BLaER1 (cell line): ENCODE results near the gene NOX4.

Source experiments
- H3K27ac ChIP-seq: shearing (Covaris generic); formaldehyde crosslinking; 2 replicates; pipeline ENCODE4 v1.8.1; 2022
- H3K27me3 ChIP-seq: shearing (Covaris generic); formaldehyde crosslinking; 2 replicates; pipeline ENCODE4 v1.8.1; 2022
- H3K36me3 ChIP-seq: shearing (Covaris generic); formaldehyde crosslinking; 2 replicates; pipeline ENCODE4 v1.8.1; 2022
- H3K4me1 ChIP-seq: shearing (Covaris generic); formaldehyde crosslinking; 2 replicates; pipeline ENCODE4 v1.8.1; 2022
- H3K4me2 ChIP-seq: shearing (Covaris generic); formaldehyde crosslinking; 2 replicates; pipeline ENCODE4 v1.8.1; 2022
- H3K4me3 ChIP-seq: shearing (Covaris generic); formaldehyde crosslinking; 2 replicates; pipeline ENCODE4 v1.8.1; 2022
- H3K9ac ChIP-seq: shearing (Covaris generic); formaldehyde crosslinking; 2 replicates; pipeline ENCODE4 v1.8.1; 2022
- H3K9me3 ChIP-seq: shearing (Covaris generic); formaldehyde crosslinking; 2 replicates; pipeline ENCODE4 v1.8.1; 2022
- H4K20me1 ChIP-seq: shearing (Covaris generic); formaldehyde crosslinking; 2 replicates; pipeline ENCODE4 v1.8.1; 2022
- Cebpa-rat ChIP-seq: shearing (Covaris generic); IDR thresholded peaks from 2 replicates; pipeline ENCODE4 v1.8.1; 2022

NOX4 gene

GRCh38 chr11:89490981-89491690, at the start of gene NOX4:
TSS of gene NOX4 (minus strand) at chr11:89491375. CDS start at chr11:89491246, 129 bp downstream.
- H3K4me2 ChIP-seq: no peak within 1 kb of the TSS
- no peak within 1 kb of the TSS for H3K9ac ChIP-seq
- no peaks in the 10 kb centered on the region for H3K27me3 ChIP-seq
- H3K4me1 ChIP-seq: no peaks in the 10 kb centered on the region
- no peak within 1 kb of the TSS for H3K4me3 ChIP-seq
- peaks cover 4% of the 10 kb centered on the region; the same call in 1 of the 2 replicates for H3K9me3 ChIP-seq
- H4K20me1 ChIP-seq: no peaks in the 10 kb centered on the region
- H3K36me3 ChIP-seq: no peaks in the 10 kb centered on the region
- H3K27ac ChIP-seq: no peak within 1 kb of the TSS
- no peak for TF ChIP-seq Cebpa-rat

- no peaks in the 10 kb centered on the region for H3K4me1 ChIP-seq
- H3K9me3 ChIP-seq: no peaks in the 10 kb centered on the region
- H3K4me3 ChIP-seq: no peak overlapping the region
- H3K36me3 ChIP-seq: no peaks in the 10 kb centered on the region
- H3K4me2 ChIP-seq: no peak overlapping the region
- H3K27ac ChIP-seq: no peak overlapping the region
- no peak for TF ChIP-seq Cebpa-rat
- H4K20me1 ChIP-seq: no peaks in the 10 kb centered on the region
- no peak overlapping the region for H3K9ac ChIP-seq
- H3K27me3 ChIP-seq: no peaks in the 10 kb centered on the region
Measured at GRCh38 chr11:89540826-89541225, 49.7 kb upstream of the NOX4 start.

GRCh38 chr11:89537936-89538335, 46.8 kb upstream of the NOX4 start:
- no peak overlapping the region for H3K4me2 ChIP-seq
- H3K27me3 ChIP-seq: no peaks in the 10 kb centered on the region
- no peak overlapping the region for H3K4me3 ChIP-seq
- H3K27ac ChIP-seq: no peak overlapping the region
- H3K9ac ChIP-seq: no peak overlapping the region
- no peaks in the 10 kb centered on the region for H3K4me1 ChIP-seq
- no peaks in the 10 kb centered on the region for H3K36me3 ChIP-seq
- TF ChIP-seq Cebpa-rat: no peak
- no peaks in the 10 kb centered on the region for H4K20me1 ChIP-seq
- H3K9me3 ChIP-seq: no peaks in the 10 kb centered on the region

- H3K36me3 ChIP-seq: no peaks in the 10 kb centered on the region
- no peak overlapping the region for H3K9ac ChIP-seq
- H3K27ac ChIP-seq: no peak overlapping the region
- no peaks in the 10 kb centered on the region for H3K27me3 ChIP-seq
- H3K4me1 ChIP-seq: no peaks in the 10 kb centered on the region
- H3K9me3 ChIP-seq: no peaks in the 10 kb centered on the region
- H3K4me3 ChIP-seq: no peak overlapping the region
- no peak for TF ChIP-seq Cebpa-rat
- H3K4me2 ChIP-seq: no peak overlapping the region
- H4K20me1 ChIP-seq: no peaks in the 10 kb centered on the region
Measured at GRCh38 chr11:89536926-89537325, 45.8 kb upstream of the NOX4 start.

GRCh38 chr11:89535221-89535620, 44.0 kb upstream of the NOX4 start:
- Histone ChIP-seq H4K20me1 (no peaks in the 10 kb centered on the region), H3K27ac (no peak overlapping the region), H3K4me1 (no peaks in the 10 kb centered on the region), H3K4me2 (no peak overlapping the region), H3K27me3 (no peaks in the 10 kb centered on the region), H3K36me3 (no peaks in the 10 kb centered on the region), H3K9ac (no peak overlapping the region), H3K9me3 (no peaks in the 10 kb centered on the region), H3K4me3 (no peak overlapping the region)
- no peak for TF ChIP-seq Cebpa-rat

- Histone ChIP-seq H3K9me3 (0 out of 2 replicates have a peak, but pooled peaks cover 3% of the 10 kb centered on the region), H4K20me1 (no peaks in the 10 kb centered on the region), H3K9ac (no peak overlapping the region), H3K4me2 (no peak overlapping the region), H3K4me1 (no peaks in the 10 kb centered on the region), H3K36me3 (no peaks in the 10 kb centered on the region), H3K4me3 (no peak overlapping the region), H3K27ac (no peak overlapping the region), H3K27me3 (no peaks in the 10 kb centered on the region)
- TF ChIP-seq Cebpa-rat: no peak
Measured at GRCh38 chr11:89529626-89530380, 38.6 kb upstream of the NOX4 start.

- Histone ChIP-seq H3K9me3 (no peaks in the 10 kb centered on the region), H3K4me3 (no peak overlapping the region), H3K4me2 (no peak overlapping the region), H3K9ac (no peak overlapping the region), H3K27ac (no peak overlapping the region), H3K36me3 (no peaks in the 10 kb centered on the region), H3K4me1 (no peaks in the 10 kb centered on the region), H3K27me3 (no peaks in the 10 kb centered on the region), H4K20me1 (no peaks in the 10 kb centered on the region)
- TF ChIP-seq Cebpa-rat: no peak
Measured at GRCh38 chr11:89521792-89522191, 30.6 kb upstream of the NOX4 start.

- no peak for TF ChIP-seq Cebpa-rat
Measured at GRCh38 chr11:89521294-89521693, 30.1 kb upstream of the NOX4 start.

GRCh38 chr11:89516496-89516895, 25.3 kb upstream of the NOX4 start:
- no peaks in the 10 kb centered on the region for H3K4me1 ChIP-seq

More at GRCh38 chr11:89521294-89521693, 30.1 kb upstream of the NOX4 start:
- no peaks in the 10 kb centered on the region for H4K20me1 ChIP-seq
- H3K27ac ChIP-seq: no peak overlapping the region
- no peak overlapping the region for H3K4me3 ChIP-seq
- H3K36me3 ChIP-seq: no peaks in the 10 kb centered on the region
- no peak overlapping the region for H3K9ac ChIP-seq
- no peaks in the 10 kb centered on the region for H3K4me1 ChIP-seq
- H3K27me3 ChIP-seq: no peaks in the 10 kb centered on the region
- no peaks in the 10 kb centered on the region for H3K9me3 ChIP-seq
- no peak overlapping the region for H3K4me2 ChIP-seq

GRCh38 chr11:89508544-89508943, 17.4 kb upstream of the NOX4 start:
- no peak for TF ChIP-seq Cebpa-rat

More at GRCh38 chr11:89516496-89516895, 25.3 kb upstream of the NOX4 start:
- H3K27me3 ChIP-seq: no peaks in the 10 kb centered on the region
- H3K4me3 ChIP-seq: no peak overlapping the region
- no peak overlapping the region for H3K9ac ChIP-seq
- no peak overlapping the region for H3K4me2 ChIP-seq
- H3K9me3 ChIP-seq: no peaks in the 10 kb centered on the region
- no peak for TF ChIP-seq Cebpa-rat
- no peaks in the 10 kb centered on the region for H4K20me1 ChIP-seq
- H3K27ac ChIP-seq: no peak overlapping the region
- H3K36me3 ChIP-seq: no peaks in the 10 kb centered on the region

More at GRCh38 chr11:89508544-89508943, 17.4 kb upstream of the NOX4 start:
- no peak overlapping the region for H3K27ac ChIP-seq
- H3K4me3 ChIP-seq: no peak overlapping the region
- H3K9me3 ChIP-seq: no peaks in the 10 kb centered on the region
- H4K20me1 ChIP-seq: no peaks in the 10 kb centered on the region
- no peaks in the 10 kb centered on the region for H3K4me1 ChIP-seq
- no peaks in the 10 kb centered on the region for H3K27me3 ChIP-seq
- H3K9ac ChIP-seq: no peak overlapping the region
- H3K36me3 ChIP-seq: no peaks in the 10 kb centered on the region
- no peak overlapping the region for H3K4me2 ChIP-seq
